ENCODE data around the gene RPS21.

Gene RPS21

DNA sequence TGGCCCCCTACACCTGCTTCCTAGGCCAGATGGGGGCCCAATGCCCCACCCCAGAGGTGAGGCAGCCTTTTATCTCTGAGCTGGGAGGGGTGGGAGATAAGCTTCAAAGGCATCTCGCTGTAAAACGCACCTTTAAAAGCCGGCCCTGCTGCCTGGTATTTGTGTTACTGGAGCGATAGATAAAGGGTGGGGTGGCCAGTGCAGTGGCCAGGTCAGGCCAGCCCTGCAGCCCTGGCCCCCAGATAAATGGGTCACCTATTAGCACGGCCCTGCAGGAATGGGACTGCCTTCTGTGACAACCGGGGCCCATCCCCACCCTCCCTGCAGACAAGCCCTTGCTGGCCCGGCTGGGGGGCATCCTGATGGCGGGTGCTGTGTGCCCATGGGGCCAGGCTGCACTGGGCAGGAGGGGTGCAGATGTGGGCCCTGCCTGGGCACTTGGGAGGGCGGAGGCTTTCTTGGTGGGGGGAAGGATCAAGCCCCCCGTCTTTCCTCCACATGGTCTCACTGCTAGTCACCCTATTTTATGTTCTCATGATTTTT is 43.5 kb downstream of the RPS21 start:
- CTCF ChIA-PET: interaction anchor here (0.8 to 1.3 kb wide), 2 partner anchors 20 to 186 kb away, joined by 3 to 5 read pairs; no protein-coding TSS in a partner anchor
- POLR2A ChIA-PET (ENCODE audit: low non-redundant PET): no interaction called here
- DNase-seq (ENCODE audit: low spot score): no peak
- TF ChIP-seq, protein P1, sequence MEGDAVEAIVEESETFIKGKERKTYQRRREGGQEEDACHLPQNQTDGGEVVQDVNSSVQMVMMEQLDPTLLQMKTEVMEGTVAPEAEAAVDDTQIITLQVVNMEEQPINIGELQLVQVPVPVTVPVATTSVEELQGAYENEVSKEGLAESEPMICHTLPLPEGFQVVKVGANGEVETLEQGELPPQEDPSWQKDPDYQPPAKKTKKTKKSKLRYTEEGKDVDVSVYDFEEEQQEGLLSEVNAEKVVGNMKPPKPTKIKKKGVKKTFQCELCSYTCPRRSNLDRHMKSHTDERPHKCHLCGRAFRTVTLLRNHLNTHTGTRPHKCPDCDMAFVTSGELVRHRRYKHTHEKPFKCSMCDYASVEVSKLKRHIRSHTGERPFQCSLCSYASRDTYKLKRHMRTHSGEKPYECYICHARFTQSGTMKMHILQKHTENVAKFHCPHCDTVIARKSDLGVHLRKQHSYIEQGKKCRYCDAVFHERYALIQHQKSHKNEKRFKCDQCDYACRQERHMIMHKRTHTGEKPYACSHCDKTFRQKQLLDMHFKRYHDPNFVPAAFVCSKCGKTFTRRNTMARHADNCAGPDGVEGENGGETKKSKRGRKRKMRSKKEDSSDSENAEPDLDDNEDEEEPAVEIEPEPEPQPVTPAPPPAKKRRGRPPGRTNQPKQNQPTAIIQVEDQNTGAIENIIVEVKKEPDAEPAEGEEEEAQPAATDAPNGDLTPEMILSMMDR (conservative IDR thresholded peaks at IDR 0.05; ENCODE audit: low read depth): no peak
- H3K27ac ChIP-seq: no peak overlapping the region

- no peak for DNase-seq (ENCODE audit: low spot score)
- ChIA-PET POLR2A (ENCODE audit: low non-redundant PET) (no interaction called here), CTCF (interaction anchor here (0.7 to 1.3 kb wide), 3 partner anchors 11 to 186 kb away, joined by 3 to 5 read pairs (median 3); no protein-coding TSS in a partner anchor)
- TF ChIP-seq, protein P1 (conservative IDR thresholded peaks at IDR 0.05; ENCODE audit: low read depth): no peak
- H3K27ac ChIP-seq: no peak overlapping the region
Measured at GRCh38 chr20:62430866-62431447, 44.1 kb downstream of the RPS21 start.

GRCh38 chr20:62433658-62434497 is 47.0 kb downstream of the RPS21 start:
- TF ChIP-seq, protein P1 (conservative IDR thresholded peaks at IDR 0.05; ENCODE audit: low read depth): no peak
- no peak overlapping the region for H3K27ac ChIP-seq
- CTCF ChIA-PET: interaction anchor here (0.5 kb wide), 1 partner anchor 637 kb away, joined by 3 read pairs; no protein-coding TSS in a partner anchor
- POLR2A ChIA-PET (ENCODE audit: low non-redundant PET): no interaction called here
- no peak for DNase-seq (ENCODE audit: low spot score)

- ChIA-PET POLR2A (ENCODE audit: low non-redundant PET) (no interaction called here), CTCF (no interaction called here)
Measured at GRCh38 chr20:62436692-62437091, 49.8 kb downstream of the RPS21 start.

GRCh38 chr20:62437496-62437895 is 50.6 kb downstream of the RPS21 start:
- TF ChIP-seq, protein P1 (conservative IDR thresholded peaks at IDR 0.05; ENCODE audit: low read depth): no peak
- ChIA-PET POLR2A (ENCODE audit: low non-redundant PET) (no interaction called here), CTCF (no interaction called here)
- no peak overlapping the region for H3K27ac ChIP-seq
- no peak for DNase-seq (ENCODE audit: low spot score)

More at GRCh38 chr20:62436692-62437091, 49.8 kb downstream of the RPS21 start:
- TF ChIP-seq, protein P1 (conservative IDR thresholded peaks at IDR 0.05; ENCODE audit: low read depth): no peak
- DNase-seq (ENCODE audit: low spot score): no peak
- no peak overlapping the region for H3K27ac ChIP-seq

GRCh38 chr20:62437927-62438326 is 51.0 kb downstream of the RPS21 start:
- DNase-seq (ENCODE audit: low spot score): no peak
- H3K27ac ChIP-seq: no peak overlapping the region
- ChIA-PET POLR2A (ENCODE audit: low non-redundant PET) (no interaction called here), CTCF (interaction anchor here (1.4 kb wide), 1 partner anchor 28 kb away, joined by 7 read pairs; no protein-coding TSS in a partner anchor)
- TF ChIP-seq, protein P1 (conservative IDR thresholded peaks at IDR 0.05; ENCODE audit: low read depth): no peak
